Keratinocyte (primary cell): ENCODE data around the gene ZNF680.

Experiments
- CTCF ChIP-seq, 3 experiments: IDR thresholded peaks in 1 of 3; conservative IDR thresholded peaks in 1 of 3; optimal IDR thresholded peaks in 1 of 3; 2 replicates in 2 of 3; 3 replicates in 1 of 3; pipeline versions ENCODE3 to v1.5.1; 2011; ENCODE audit warnings: low read length in 3 of 3, mild to moderate bottlenecking in 3 of 3, moderate library complexity in 2 of 3, control low read depth in 1 of 3, inconsistent platforms in 1 of 3; ENCODE audit not compliant: insufficient read depth in 2 of 3; ENCODE audit errors: extremely low read depth in 1 of 3
- EZH2 ChIP-seq: IDR thresholded peaks from one replicate; pipeline ENCODE4 v1.6.1; 2012; ENCODE audit warnings: inconsistent platforms, mild to moderate bottlenecking, low read length, moderate library complexity

DNA sequence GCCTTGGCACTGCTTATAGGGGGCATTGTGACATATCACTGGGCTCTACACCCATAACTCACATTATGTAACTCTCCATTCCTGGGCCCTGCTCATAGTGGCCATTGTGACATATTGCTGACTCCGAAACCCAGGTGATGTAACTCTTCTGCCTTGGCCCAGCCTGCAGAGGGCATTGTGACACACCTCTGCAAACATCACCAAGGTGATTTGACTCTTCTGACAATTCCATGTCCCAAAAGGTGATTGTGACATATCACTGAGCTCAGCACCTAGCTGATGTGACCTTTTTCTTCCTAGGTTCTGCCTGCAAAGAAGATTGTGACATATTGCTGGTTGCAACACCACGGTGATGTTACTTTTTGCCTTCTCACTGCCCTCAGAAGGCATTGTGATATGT is 36.5 kb upstream of the ZNF680 start:
- no peak for TF ChIP-seq CTCF (optimal IDR thresholded peaks at IDR 0.05 in 1 of 3, IDR thresholded peaks at IDR 0.05 in 1 of 3, conservative IDR thresholded peaks at IDR 0.05 in 1 of 3; ENCODE audit: extremely low read depth in 1 of 3, insufficient read depth in 2 of 3, low read length in 3 of 3)
- TF ChIP-seq EZH2, result no peak
